Calu3 (cell line): ENCODE data around the gene CCDC88A. TPM values are rescaled to one million over a fixed set of nuclear protein-coding genes. Genes with fewer than 3 reads are reported as not detected.
"Not testable (repeated sequence)": the region's sequence is repeated elsewhere in the genome, so short reads cannot be mapped to it uniquely, and the experiment has no call there.

Experiments used
- BruUV-seq: library from RNA; stranded (reverse); fragments of 400-500 nt; replicated peaks from 2 replicates; lab custom pipeline; 2021; lab: Mats Ljungman, UMichigan
- CTCF ChIA-PET: fragments of 300-600 bp; sonication (Branson Sonifier 250); formaldehyde crosslinking; loops from one replicate; lab custom pipeline; 2022; ENCODE audit warnings: antibody characterized with exemption; lab: Charles Lee
- DNase-seq: peaks from one replicate; pipeline ENCODE4 v3.0.0; 2022
- H3K27ac Mint-ChIP-seq: one replicate; pipeline ENCODE4 v1.8.0; 2022; ENCODE audit warnings: mixed read lengths; ENCODE audit not compliant: unreplicated experiment
- H3K27me3 Mint-ChIP-seq: one replicate; pipeline ENCODE4 v1.8.0; 2022; ENCODE audit warnings: mixed read lengths; ENCODE audit not compliant: unreplicated experiment
- H3K36me3 Mint-ChIP-seq: one replicate; pipeline ENCODE4 v1.8.0; 2022; ENCODE audit warnings: mild to moderate bottlenecking, moderate library complexity, mixed read lengths; ENCODE audit not compliant: insufficient read depth, unreplicated experiment
- H3K4me1 Mint-ChIP-seq: one replicate; pipeline ENCODE4 v1.8.0; 2022; ENCODE audit warnings: mild to moderate bottlenecking, low read depth, mixed read lengths; ENCODE audit not compliant: unreplicated experiment
- H3K4me3 Mint-ChIP-seq: one replicate; pipeline ENCODE4 v1.8.0; 2022; ENCODE audit warnings: mild to moderate bottlenecking, low read depth, moderate library complexity, mixed read lengths; ENCODE audit not compliant: unreplicated experiment
- H3K9me3 Mint-ChIP-seq: one replicate; pipeline ENCODE4 v1.8.0; 2022; ENCODE audit warnings: low read depth, mixed read lengths; ENCODE audit not compliant: unreplicated experiment
- CTCF ChIP-seq: fragments of 200-600 bp; IDR thresholded peaks from one replicate; pipeline ENCODE4 v1.8.0; 2022; ENCODE audit warnings: antibody characterized with exemption; ENCODE audit not compliant: unreplicated experiment
- intact Hi-C: fragments of 100-400 bp; cut with micrococcal nuclease; formaldehyde crosslinking; loops from one replicate; pipeline ENCODE4 v1.10.0; 2022; ENCODE audit not compliant: unreplicated experiment
- total RNA-seq: library from RNA; stranded (reverse); gene quantifications from 2 replicates; pipeline ENCODE4 v1.2.3, GENCODE V29; 2022

The CCDC88A gene
- total RNA-seq, 1 experiment from 2014 or later = 49.7 TPM

- DNase-seq = no peak
- no peaks in the 10 kb centered on the region for H3K4me1 Mint-ChIP-seq
- no peak for TF ChIP-seq CTCF
- intact Hi-C loops = no loop called here
- H3K36me3 Mint-ChIP-seq = peaks cover 8% of the 10 kb centered on the region
- H3K27ac Mint-ChIP-seq = no peak overlapping the region
- no TSS peak for BruUV-seq
- H3K27me3 Mint-ChIP-seq = no peaks in the 10 kb centered on the region
- H3K4me3 Mint-ChIP-seq = no peak overlapping the region
- H3K9me3 Mint-ChIP-seq = no peaks in the 10 kb centered on the region
- CTCF ChIA-PET = no interaction called here
Measured at GRCh38 chr2:55252832-55253231, 166.8 kb downstream of the CCDC88A start.

GRCh38 chr2:55247025-55247424 lies 172.6 kb downstream of the CCDC88A start:
- intact Hi-C loops = no loop called here
- TF ChIP-seq CTCF = no peak
- Mint-ChIP-seq H3K4me3 (no peak overlapping the region), H3K36me3 (peaks cover 9% of the 10 kb centered on the region), H3K9me3 (no peaks in the 10 kb centered on the region), H3K4me1 (no peaks in the 10 kb centered on the region), H3K27me3 (no peaks in the 10 kb centered on the region), H3K27ac (no peak overlapping the region)
- DNase-seq = no peak
- CTCF ChIA-PET = interaction anchor here (0.6 kb wide), 1 partner anchor 358 kb away, joined by 4 read pairs; no protein-coding TSS in a partner anchor
- BruUV-seq = no TSS peak

- H3K27ac Mint-ChIP-seq = no peak overlapping the region
- no peak for DNase-seq
- CTCF ChIA-PET = no interaction called here
- TF ChIP-seq CTCF = no peak
- BruUV-seq = no TSS peak
- no peaks in the 10 kb centered on the region for H3K4me1 Mint-ChIP-seq
- H3K9me3 Mint-ChIP-seq = no peaks in the 10 kb centered on the region
- intact Hi-C loops = no loop called here
- peaks cover 9% of the 10 kb centered on the region for H3K36me3 Mint-ChIP-seq
- H3K4me3 Mint-ChIP-seq = no peak overlapping the region
- no peaks in the 10 kb centered on the region for H3K27me3 Mint-ChIP-seq
Measured at GRCh38 chr2:55245411-55245810, 174.2 kb downstream of the CCDC88A start.

DNA sequence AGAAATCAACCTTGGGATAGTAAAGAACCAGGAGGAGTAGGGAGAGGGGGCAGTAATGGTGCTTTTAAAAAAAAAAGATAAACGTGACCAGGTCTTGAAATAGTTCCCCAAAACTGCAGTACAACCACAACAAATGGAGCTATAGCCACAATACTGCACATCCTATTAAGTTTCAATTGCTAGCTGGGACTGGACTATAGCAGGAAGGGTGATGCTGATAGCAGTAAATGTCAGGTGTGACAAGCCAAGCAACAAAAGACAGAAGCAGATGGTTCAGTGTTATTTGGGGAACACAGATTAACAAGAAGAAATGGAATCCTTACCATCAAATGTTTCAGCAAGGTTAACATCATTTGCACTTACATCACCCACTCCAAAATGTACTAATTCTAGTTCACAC lies 177.0 kb downstream of the CCDC88A start:
- CTCF ChIA-PET = no interaction called here
- no peak for TF ChIP-seq CTCF
- Mint-ChIP-seq H3K36me3 (peaks cover 24% of the 10 kb centered on the region), H3K27me3 (no peaks in the 10 kb centered on the region), H3K4me1 (no peaks in the 10 kb centered on the region), H3K9me3 (no peaks in the 10 kb centered on the region), H3K4me3 (no peak overlapping the region), H3K27ac (no peak overlapping the region)
- no TSS peak for BruUV-seq
- intact Hi-C loops = no loop called here
- no peak for DNase-seq

- intact Hi-C loops, DNase-seq, H3K27ac Mint-ChIP-seq, H3K4me1 Mint-ChIP-seq, H3K4me3 Mint-ChIP-seq, BruUV-seq, H3K9me3 Mint-ChIP-seq, CTCF ChIA-PET, H3K27me3 Mint-ChIP-seq: not testable (repeated sequence)
- peaks cover 22% of the 10 kb centered on the region for H3K36me3 Mint-ChIP-seq
Measured at GRCh38 chr2:55241582-55241981, 178.1 kb downstream of the CCDC88A start.
